Mucosa of rectum (tissue), 2 donors: Measurements from ENCODE around the gene LIPG.
"Not testable (repeated sequence)": the region's sequence is repeated elsewhere in the genome, so short reads cannot be mapped to it uniquely, and the experiment has no call there.

ENCODE experiments used
- H3K27ac ChIP-seq, 2 donors: one replicate each; pipeline ENCODE4 v1.7.0; 2013; ENCODE audit warnings: inconsistent platforms in 2 of 2, low read depth in 2 of 2, low read length in 2 of 2
- H3K27me3 ChIP-seq, 2 donors: one replicate each; pipeline ENCODE4 v1.7.0; 2013; ENCODE audit warnings: low read length in 2 of 2; ENCODE audit not compliant: control insufficient read depth in 2 of 2, insufficient read depth in 2 of 2
- H3K36me3 ChIP-seq, 2 donors: one replicate each; pipeline ENCODE4 v1.7.0; 2013; ENCODE audit warnings: low read length in 2 of 2; ENCODE audit not compliant: control insufficient read depth in 2 of 2, insufficient read depth in 2 of 2
- H3K4me1 ChIP-seq, 2 donors: one replicate each; pipeline ENCODE4 v1.7.0; 2013; ENCODE audit warnings: low read length in 2 of 2, mild to moderate bottlenecking in 1 of 2; ENCODE audit not compliant: control insufficient read depth in 2 of 2, insufficient read depth in 2 of 2
- H3K4me3 ChIP-seq, 2 donors: one replicate each; pipeline ENCODE4 v1.7.0; 2013; ENCODE audit warnings: low read length in 2 of 2
- H3K9ac ChIP-seq, 2 donors: one replicate each; pipeline ENCODE4 v1.7.0; 2013; ENCODE audit warnings: low read length in 2 of 2, low read depth in 1 of 2, mild to moderate bottlenecking in 1 of 2
- H3K9me3 ChIP-seq, 2 donors: one replicate each; pipeline ENCODE4 v1.7.0; 2013; ENCODE audit warnings: low read length in 2 of 2; ENCODE audit not compliant: control insufficient read depth in 2 of 2
- donor health status: healthy.
- donor health status: Normal muscosa, but diverticular disease.

LIPG gene

DNA sequence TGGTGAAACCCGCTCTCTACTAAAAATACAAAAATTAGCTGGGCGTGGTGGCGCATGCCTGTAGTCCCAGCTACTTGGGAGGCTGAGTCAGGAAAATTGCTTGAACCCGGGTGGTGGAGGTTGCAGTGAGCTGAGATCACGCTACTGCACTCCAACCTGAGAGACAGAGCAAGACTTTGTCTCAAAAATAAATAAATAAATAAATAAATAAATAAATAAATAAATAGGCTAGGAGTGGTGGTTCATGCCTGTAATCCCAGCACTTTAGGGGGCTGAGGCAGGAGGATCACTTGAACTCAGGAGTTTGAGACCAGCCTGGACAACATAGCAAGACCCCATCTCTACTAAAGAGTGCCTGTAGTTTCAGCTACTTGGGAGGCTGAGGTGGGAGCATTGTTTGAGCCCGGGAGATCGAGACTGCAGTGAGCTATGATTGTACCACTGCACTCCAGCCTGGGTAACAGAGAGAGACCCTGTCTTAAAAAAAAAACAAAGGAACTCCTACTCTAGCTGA lies 38.2 kb upstream of the LIPG start:
- H3K4me1 ChIP-seq, H3K27ac ChIP-seq, H3K27me3 ChIP-seq, H3K9me3 ChIP-seq, H3K9ac ChIP-seq, H3K36me3 ChIP-seq, H3K4me3 ChIP-seq: not testable (repeated sequence)

DNA sequence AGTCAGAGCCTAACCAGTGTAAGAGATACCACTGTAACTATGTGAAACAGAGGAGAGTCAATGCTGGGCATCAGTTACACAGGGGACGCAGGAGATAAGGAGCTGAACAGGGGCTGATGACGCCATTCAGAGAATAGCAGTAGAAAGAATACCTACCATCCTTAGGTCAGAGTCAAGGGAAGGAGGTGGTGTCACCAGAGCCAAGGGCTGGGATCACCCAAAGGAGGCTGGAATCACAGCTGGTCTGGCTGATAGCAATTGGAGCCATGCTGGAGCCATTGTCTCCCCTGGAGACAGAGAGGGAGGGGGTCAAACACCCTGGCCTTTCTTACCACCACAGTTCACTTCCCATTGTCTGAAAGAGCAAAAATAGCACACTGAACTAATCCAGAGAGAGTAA lies 37.5 kb upstream of the LIPG start:
- Histone ChIP-seq H3K4me1 (peaks cover 0 to 2% of the 10 kb centered on the region in 2 donors), H3K9ac (no peak overlapping the region), H3K36me3 (no peaks in the 10 kb centered on the region), H3K9me3 (no peaks in the 10 kb centered on the region), H3K27me3 (no peaks in the 10 kb centered on the region), H3K4me3 (no peak overlapping the region), H3K27ac (no peak overlapping the region)

GRCh38 chr18:49524951-49525350 lies 36.9 kb upstream of the LIPG start:
- Histone ChIP-seq H3K4me1 (peaks cover 0 to 7% of the 10 kb centered on the region in 2 donors), H3K4me3 (no peak overlapping the region), H3K27me3 (no peaks in the 10 kb centered on the region), H3K27ac (no peak overlapping the region), H3K9me3 (no peaks in the 10 kb centered on the region), H3K9ac (no peak overlapping the region), H3K36me3 (no peaks in the 10 kb centered on the region)

DNA sequence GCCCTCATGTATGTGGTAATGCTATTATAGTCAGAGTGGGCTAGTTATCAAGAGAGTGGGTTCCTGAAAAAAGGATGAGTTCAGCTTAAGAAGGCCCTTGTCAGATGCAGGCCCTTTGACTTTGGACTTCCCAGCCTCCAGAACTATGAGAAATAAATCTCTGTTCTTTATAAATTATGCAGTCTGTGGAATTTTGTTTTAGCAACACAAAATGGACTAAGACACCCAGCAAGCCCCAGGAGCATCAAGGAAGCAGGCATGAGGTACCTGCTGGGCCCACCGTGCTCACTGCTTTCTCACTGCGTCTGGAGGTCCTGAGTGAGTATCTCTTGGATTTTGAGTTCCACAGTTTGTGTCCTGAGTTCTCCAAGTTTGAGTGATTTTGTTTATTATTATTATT lies 35.9 kb upstream of the LIPG start:
- H3K4me1 ChIP-seq, result peaks cover 0 to 10% of the 10 kb centered on the region in 2 donors
- no peaks in the 10 kb centered on the region for H3K36me3 ChIP-seq
- no peak overlapping the region for H3K4me3 ChIP-seq
- H3K27ac ChIP-seq, result no peak overlapping the region
- no peak overlapping the region for H3K9ac ChIP-seq
- no peaks in the 10 kb centered on the region for H3K9me3 ChIP-seq
- H3K27me3 ChIP-seq, result no peaks in the 10 kb centered on the region

GRCh38 chr18:49527631-49528327 lies 34.1 kb upstream of the LIPG start:
- Histone ChIP-seq H3K27me3 (no peaks in the 10 kb centered on the region), H3K4me3 (no peak overlapping the region), H3K9ac (no peak overlapping the region), H3K4me1 (peaks cover 0 to 10% of the 10 kb centered on the region in 2 donors), H3K27ac (no peak overlapping the region), H3K9me3 (no peaks in the 10 kb centered on the region), H3K36me3 (no peaks in the 10 kb centered on the region)

- no peak overlapping the region for H3K9ac ChIP-seq
- peaks cover 0 to 10% of the 10 kb centered on the region in 2 donors for H3K4me1 ChIP-seq
- H3K27me3 ChIP-seq, result no peaks in the 10 kb centered on the region
- H3K4me3 ChIP-seq, result no peak overlapping the region
- no peaks in the 10 kb centered on the region for H3K36me3 ChIP-seq
- no peaks in the 10 kb centered on the region for H3K9me3 ChIP-seq
- peak overlapping the region; percentile 2 to 52 for H3K27ac ChIP-seq
These were observed 32.3 kb upstream of the LIPG start for GRCh38 chr18:49529596-49529995.

DNA sequence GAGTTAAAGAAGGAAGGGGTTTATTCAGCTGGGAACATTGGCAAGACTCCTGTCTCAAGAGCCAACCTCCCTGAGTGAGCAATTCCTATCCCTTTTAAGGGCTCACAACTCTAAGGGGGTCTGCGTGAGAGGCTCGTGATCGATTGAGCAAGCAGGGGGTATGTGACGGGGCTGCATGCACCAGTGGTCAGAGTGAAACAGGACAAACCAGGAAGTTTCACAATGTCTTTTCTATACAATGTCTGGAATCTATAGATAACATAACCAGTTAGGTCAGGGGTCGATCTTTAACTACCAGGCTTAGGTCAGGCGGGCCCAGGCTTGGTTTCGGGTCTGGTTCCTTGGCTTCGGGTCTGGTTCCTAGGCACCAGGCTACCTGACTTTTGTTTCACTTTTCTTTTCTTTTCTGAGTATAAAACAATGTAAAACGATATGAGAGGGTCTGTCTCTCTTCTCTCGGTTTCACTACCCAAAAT lies 30.1 kb upstream of the LIPG start:
- Histone ChIP-seq H3K27ac (no peak overlapping the region), H3K9me3 (no peaks in the 10 kb centered on the region), H3K36me3 (no peaks in the 10 kb centered on the region), H3K4me3 (no peak overlapping the region), H3K4me1 (peaks cover 0 to 10% of the 10 kb centered on the region in 2 donors), H3K9ac (no peak overlapping the region), H3K27me3 (no peaks in the 10 kb centered on the region)

DNA sequence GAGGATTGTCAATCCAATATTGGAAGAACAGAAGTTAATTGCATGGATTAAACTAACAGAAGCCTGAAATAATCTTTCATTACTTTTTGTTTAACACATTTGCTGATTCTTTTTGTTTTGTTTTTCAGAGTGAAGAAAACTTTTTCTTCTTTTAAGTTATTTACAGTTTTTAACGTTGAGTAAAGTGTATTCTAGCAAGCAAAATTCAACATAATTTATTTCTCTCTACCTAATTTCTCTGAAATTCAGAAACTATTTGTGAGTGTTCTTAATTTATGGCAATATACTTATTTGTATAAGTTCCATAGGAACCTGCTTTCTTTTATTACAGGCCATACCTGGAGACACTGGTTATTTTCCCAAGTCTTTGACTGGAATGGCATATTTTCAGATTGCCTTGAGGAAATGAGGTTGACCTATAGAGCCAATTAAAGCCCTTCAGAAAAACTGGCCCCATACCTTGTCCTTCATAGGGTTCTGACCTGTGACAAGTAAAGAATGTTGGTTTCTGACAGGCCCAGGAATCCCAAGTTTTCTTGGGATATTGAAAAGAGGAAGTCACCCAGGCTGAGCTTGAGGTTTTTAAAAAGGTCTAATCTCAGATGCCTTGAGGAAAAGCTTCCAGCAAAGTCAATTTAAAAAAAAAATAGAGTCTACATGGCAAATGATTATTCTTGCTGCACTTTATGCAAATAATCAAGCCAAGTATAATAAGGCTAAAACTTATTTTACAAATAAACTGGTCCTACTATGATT lies 26.8 kb upstream of the LIPG start:
- H3K36me3 ChIP-seq, result no peaks in the 10 kb centered on the region
- no peak overlapping the region for H3K9ac ChIP-seq
- peaks cover 0 to 2% of the 10 kb centered on the region in 2 donors for H3K4me1 ChIP-seq
- no peak overlapping the region for H3K27ac ChIP-seq
- H3K4me3 ChIP-seq, result no peak overlapping the region
- H3K9me3 ChIP-seq, result no peaks in the 10 kb centered on the region
- no peaks in the 10 kb centered on the region for H3K27me3 ChIP-seq

DNA sequence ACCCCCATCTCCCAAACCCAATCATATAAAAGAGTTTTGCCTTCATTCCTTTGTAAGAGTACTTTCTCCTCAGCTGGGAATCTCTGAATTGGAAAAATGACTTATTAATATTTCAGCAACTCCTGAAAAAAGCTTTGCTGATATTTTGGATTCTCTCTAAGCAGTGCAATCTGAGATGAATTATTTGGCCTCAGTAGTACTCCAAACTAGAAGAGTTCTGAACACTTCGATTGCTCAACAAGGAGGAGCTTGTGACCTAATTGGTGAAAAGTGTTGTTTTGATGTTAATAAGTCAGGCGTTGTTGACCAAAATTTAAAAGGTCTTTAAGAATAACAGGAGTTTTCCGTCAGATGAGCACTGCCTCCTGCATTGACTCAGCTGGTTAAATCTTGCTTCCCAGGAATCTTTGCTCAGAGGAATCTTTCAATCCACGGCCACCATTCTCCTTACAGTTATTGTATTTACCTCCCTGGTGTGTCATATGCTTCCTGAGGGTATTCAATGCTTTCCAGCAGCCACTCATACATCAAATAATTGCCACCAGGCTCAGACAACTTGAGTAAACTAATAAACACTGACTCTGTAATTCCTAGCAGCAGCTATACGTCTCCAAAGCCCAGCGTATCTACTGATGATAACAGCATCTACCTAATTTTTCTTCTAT lies 24.5 kb upstream of the LIPG start:
- Histone ChIP-seq H3K27ac (no peak overlapping the region), H3K4me1 (no peaks in the 10 kb centered on the region), H3K27me3 (no peaks in the 10 kb centered on the region), H3K9me3 (no peaks in the 10 kb centered on the region), H3K36me3 (no peaks in the 10 kb centered on the region), H3K4me3 (no peak overlapping the region), H3K9ac (no peak overlapping the region)

- H3K9me3 ChIP-seq, result no peaks in the 10 kb centered on the region
- H3K4me1 ChIP-seq, result no peaks in the 10 kb centered on the region
- no peaks in the 10 kb centered on the region for H3K27me3 ChIP-seq
These were observed 17.5 kb upstream of the LIPG start for GRCh38 chr18:49544362-49544761.

More at GRCh38 chr18:49544362-49544761, 17.5 kb upstream of the LIPG start:
- H3K36me3 ChIP-seq, result no peaks in the 10 kb centered on the region
- no peak overlapping the region for H3K4me3 ChIP-seq
- no peak overlapping the region for H3K27ac ChIP-seq
- no peak overlapping the region for H3K9ac ChIP-seq
